ENCODE data around the gene PCSK2. TPM values are rescaled to one million over a fixed set of nuclear protein-coding genes. Genes with fewer than 3 reads are reported as not detected.

The PCSK2 gene
- total and polyA plus RNA-seq, 12 donors = 0.32 to 47.6 (median 5.3) TPM

- intact Hi-C loops (cut with DNase I) = no loop called here
Measured at GRCh38 chr20:17495826-17496225, 269.0 kb downstream of the PCSK2 start.

DNA sequence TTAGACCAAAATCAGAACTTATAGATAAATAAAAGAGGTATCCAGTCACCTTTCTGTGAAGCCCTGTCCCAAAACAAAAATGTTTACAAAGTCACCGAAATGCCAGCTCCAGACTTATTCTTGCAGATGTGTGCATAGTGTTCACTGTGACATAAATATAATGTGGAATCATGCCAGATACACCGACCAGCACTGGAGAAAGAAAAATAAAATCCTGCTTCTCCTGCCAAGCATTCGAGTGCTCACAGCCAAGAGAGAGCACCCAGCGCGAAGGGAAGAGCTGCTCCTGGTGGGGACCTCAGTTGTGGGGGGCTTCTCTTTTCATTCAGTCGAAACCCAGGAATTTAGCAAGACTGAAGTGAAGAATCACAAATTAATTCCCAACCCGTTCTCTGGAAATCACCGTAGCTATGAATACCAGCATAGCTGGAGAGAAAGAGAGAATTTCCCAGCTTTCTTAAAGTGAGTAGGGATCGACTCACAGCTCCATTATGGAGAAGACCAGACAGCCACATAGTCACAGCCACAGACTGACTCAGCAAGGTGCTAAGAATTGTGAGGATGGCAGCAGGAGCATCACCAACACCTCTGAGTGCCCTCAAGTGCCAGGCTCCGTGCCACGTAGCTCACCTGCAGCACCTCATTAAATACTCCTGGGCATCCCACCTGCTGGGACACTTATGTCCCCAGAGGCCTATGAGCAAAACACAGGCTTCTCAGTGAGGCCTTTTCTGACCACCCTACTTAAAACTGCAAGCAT, 271.2 kb downstream of the PCSK2 start:
- Histone ChIP-seq H3K27ac (no peak overlapping the region), H3K4me1 (replicated peaks in 1 of 2) (no peaks in the 10 kb centered on the region), H3K36me3 (replicated peaks in 1 of 2) (no peaks in the 10 kb centered on the region), H3K9me3 (replicated peaks in 1 of 3) (no peaks in the 10 kb centered on the region), H3K4me3 (no peak overlapping the region), H3K27me3 (no peaks in the 10 kb centered on the region)
- 52 to 62% (median 55%) methylated on average over 9 to 11 of the region's 11 CpGs for WGBS, 4 donors
- intact Hi-C loops (cut with DNase I) = no loop called here
- no peak for DNase-seq
- TF ChIP-seq, protein P1, sequence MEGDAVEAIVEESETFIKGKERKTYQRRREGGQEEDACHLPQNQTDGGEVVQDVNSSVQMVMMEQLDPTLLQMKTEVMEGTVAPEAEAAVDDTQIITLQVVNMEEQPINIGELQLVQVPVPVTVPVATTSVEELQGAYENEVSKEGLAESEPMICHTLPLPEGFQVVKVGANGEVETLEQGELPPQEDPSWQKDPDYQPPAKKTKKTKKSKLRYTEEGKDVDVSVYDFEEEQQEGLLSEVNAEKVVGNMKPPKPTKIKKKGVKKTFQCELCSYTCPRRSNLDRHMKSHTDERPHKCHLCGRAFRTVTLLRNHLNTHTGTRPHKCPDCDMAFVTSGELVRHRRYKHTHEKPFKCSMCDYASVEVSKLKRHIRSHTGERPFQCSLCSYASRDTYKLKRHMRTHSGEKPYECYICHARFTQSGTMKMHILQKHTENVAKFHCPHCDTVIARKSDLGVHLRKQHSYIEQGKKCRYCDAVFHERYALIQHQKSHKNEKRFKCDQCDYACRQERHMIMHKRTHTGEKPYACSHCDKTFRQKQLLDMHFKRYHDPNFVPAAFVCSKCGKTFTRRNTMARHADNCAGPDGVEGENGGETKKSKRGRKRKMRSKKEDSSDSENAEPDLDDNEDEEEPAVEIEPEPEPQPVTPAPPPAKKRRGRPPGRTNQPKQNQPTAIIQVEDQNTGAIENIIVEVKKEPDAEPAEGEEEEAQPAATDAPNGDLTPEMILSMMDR (IDR thresholded peaks at IDR 0.05) = no peak
- TF ChIP-seq POLR2A (IDR thresholded peaks at IDR 0.05) = no peak

More at GRCh38 chr20:17495826-17496225, 269.0 kb downstream of the PCSK2 start:
- TF ChIP-seq, protein P1 (IDR thresholded peaks at IDR 0.05) = no peak
- no peak for TF ChIP-seq POLR2A (IDR thresholded peaks at IDR 0.05)
- no peaks in the 10 kb centered on the region for H3K36me3 ChIP-seq (replicated peaks in 1 of 2)
- no peaks in the 10 kb centered on the region for H3K4me1 ChIP-seq (replicated peaks in 1 of 2)
- no peak overlapping the region for H3K27ac ChIP-seq
- 88 to 96% (median 93%) methylated on average over 9 of the region's 9 CpGs for WGBS, 4 donors
- no peak for DNase-seq
- H3K9me3 ChIP-seq (replicated peaks in 1 of 3) = no peaks in the 10 kb centered on the region
- no peaks in the 10 kb centered on the region for H3K27me3 ChIP-seq
- H3K4me3 ChIP-seq = no peak overlapping the region

DNA sequence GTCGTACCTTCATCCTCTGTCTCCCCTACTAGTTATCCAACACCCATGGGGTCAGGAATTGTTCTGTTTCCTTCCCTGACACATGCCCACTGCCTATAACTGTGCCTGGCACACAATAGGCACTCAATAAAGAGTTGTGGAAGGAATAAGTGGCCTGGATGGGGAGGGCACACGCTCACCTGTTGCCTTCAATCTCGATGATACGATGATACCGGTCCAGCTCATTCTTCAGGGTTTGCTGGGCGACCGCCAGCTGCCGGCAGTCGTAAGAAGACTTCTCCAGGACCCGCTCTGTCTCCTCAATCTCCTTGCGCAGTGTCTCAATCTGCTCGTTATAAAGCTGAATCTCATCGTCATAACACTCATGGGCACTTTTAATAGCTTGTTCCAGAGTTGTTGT, 271.8 kb downstream of the PCSK2 start:
- no peak for DNase-seq
- intact Hi-C loops (cut with DNase I) = no loop called here

DNA sequence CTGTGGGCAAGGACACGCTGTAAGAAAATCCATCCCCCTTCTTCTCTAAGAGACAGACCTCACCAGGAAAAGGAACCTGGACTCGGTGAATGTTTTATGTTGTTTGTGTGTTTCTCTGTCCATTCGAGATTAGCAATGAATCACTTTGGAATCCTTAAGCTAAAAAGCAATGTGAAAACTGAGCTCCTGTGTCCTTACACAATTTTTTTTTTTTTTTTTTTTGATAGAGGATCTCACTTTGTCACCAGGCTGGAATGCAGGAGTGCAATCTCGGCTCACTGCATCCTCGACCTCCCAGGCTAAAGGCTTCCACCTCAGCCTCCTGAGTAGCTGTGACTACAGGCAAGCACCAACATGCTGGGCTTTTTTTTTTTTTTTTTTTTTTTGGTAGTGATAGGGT, 272.2 kb downstream of the PCSK2 start:
- no peaks in the 10 kb centered on the region for H3K36me3 ChIP-seq (replicated peaks in 1 of 2)
- 65 to 74% (median 70%) methylated on average over 5 of the region's 5 CpGs for WGBS, 4 donors

More for the DNA sequence above, 271.8 kb downstream of the PCSK2 start:
- TF ChIP-seq, protein P1 (IDR thresholded peaks at IDR 0.05) = no peak
- TF ChIP-seq POLR2A (IDR thresholded peaks at IDR 0.05) = no peak
- Histone ChIP-seq H3K9me3 (replicated peaks in 1 of 3) (no peaks in the 10 kb centered on the region), H3K4me3 (no peak overlapping the region), H3K4me1 (replicated peaks in 1 of 2) (no peaks in the 10 kb centered on the region), H3K27me3 (no peaks in the 10 kb centered on the region), H3K36me3 (replicated peaks in 1 of 2) (no peaks in the 10 kb centered on the region), H3K27ac (no peak overlapping the region)
- 84 to 95% (median 88%) methylated on average over 13 of the region's 13 CpGs for WGBS, 4 donors

More for the DNA sequence above, 272.2 kb downstream of the PCSK2 start:
- intact Hi-C loops (cut with DNase I) = no loop called here
- TF ChIP-seq POLR2A (IDR thresholded peaks at IDR 0.05) = no peak
- TF ChIP-seq, protein P1 (IDR thresholded peaks at IDR 0.05) = no peak
- Histone ChIP-seq H3K9me3 (replicated peaks in 1 of 3) (no peaks in the 10 kb centered on the region), H3K27me3 (no peaks in the 10 kb centered on the region), H3K27ac (no peak overlapping the region), H3K4me1 (replicated peaks in 1 of 2) (no peaks in the 10 kb centered on the region), H3K4me3 (no peak overlapping the region)
- DNase-seq = no peak
